HepG2 (cell line): ENCODE data around the gene PSD. TPM values are rescaled to one million over a fixed set of nuclear protein-coding genes. Genes with fewer than 3 reads are reported as not detected.
A peak's percentile ranks its signal among the peaks of the same experiment; 100 is the strongest.

Experiments used
- DNMT1 ChIP-seq: sonication (generic); formaldehyde crosslinking; IDR thresholded peaks from 2 replicates; pipeline ENCODE4 v1.5.1; 2020; ENCODE audit warnings: mild to moderate bottlenecking, missing genetic modification reagents
- ETV5 ChIP-seq: IDR thresholded peaks from 2 replicates; pipeline ENCODE4 v1.6.1; 2018; ENCODE audit warnings: missing biosample characterization, missing genetic modification reagents, inconsistent platforms, borderline replicate concordance
- FLYWCH1 ChIP-seq: sonication (generic); formaldehyde crosslinking; IDR thresholded peaks from 2 replicates; pipeline ENCODE4 v1.8.1; 2023; ENCODE audit warnings: mild to moderate bottlenecking, missing genetic modification reagents
- GFI1 ChIP-seq: sonication (generic); formaldehyde crosslinking; IDR thresholded peaks from 2 replicates; pipeline ENCODE4 v1.5.0; 2020; ENCODE audit warnings: missing genetic modification reagents, mild to moderate bottlenecking, borderline replicate concordance
- IRX3 ChIP-seq: sonication (generic); formaldehyde crosslinking; IDR thresholded peaks from 2 replicates; pipeline ENCODE4 v1.8.1; 2023; ENCODE audit warnings: mild to moderate bottlenecking, low read depth, missing genetic modification reagents, borderline replicate concordance
- KAT2B ChIP-seq: fragments of 150-350 bp; IDR thresholded peaks from 2 replicates; pipeline ENCODE4 v1.6.1; 2014; ENCODE audit warnings: low read depth, low read length, borderline replicate concordance
- LCORL ChIP-seq, 2 experiments: fragments of 450-650 bp in 1 of 2; sonication (generic) in 1 of 2; formaldehyde crosslinking in 1 of 2; IDR thresholded peaks; 2 replicates each; pipeline versions ENCODE4 v1.5.0 to v1.6.1; 2017 to 2020; ENCODE audit warnings: antibody characterized with exemption in 1 of 2, missing genetic modification reagents in 1 of 2
- MAF1 ChIP-seq: sonication (generic); formaldehyde crosslinking; IDR thresholded peaks from 2 replicates; pipeline ENCODE4 v1.5.0; 2020; ENCODE audit warnings: missing genetic modification reagents, borderline replicate concordance
- MIER3 ChIP-seq: IDR thresholded peaks from 2 replicates; pipeline ENCODE4 v1.6.1; 2016; ENCODE audit warnings: missing compliant biosample characterization, borderline replicate concordance
- PAF1 ChIP-seq: IDR thresholded peaks from 2 replicates; pipeline ENCODE4 v1.6.1; 2016; ENCODE audit warnings: missing genetic modification reagents, missing compliant biosample characterization
- UBTF ChIP-seq: sonication (generic); formaldehyde crosslinking; IDR thresholded peaks from 2 replicates; pipeline ENCODE4 v1.4.0; 2020; ENCODE audit warnings: mild to moderate bottlenecking, missing genetic modification reagents
- ZNF20 ChIP-seq: sonication (generic); formaldehyde crosslinking; IDR thresholded peaks from 2 replicates; pipeline ENCODE4 v1.4.0; 2020; ENCODE audit warnings: mild to moderate bottlenecking, moderate library complexity, missing genetic modification reagents
- ZNF564 ChIP-seq: sonication (generic); formaldehyde crosslinking; IDR thresholded peaks from 2 replicates; pipeline ENCODE4 v1.8.1; 2023; ENCODE audit warnings: mild to moderate bottlenecking, missing genetic modification reagents
- ZNF75D ChIP-seq: sonication (generic); formaldehyde crosslinking; IDR thresholded peaks from 2 replicates; pipeline ENCODE4 v1.8.1; 2023; ENCODE audit warnings: missing genetic modification reagents, mild to moderate bottlenecking, borderline replicate concordance
- polyA plus RNA-seq, 8 experiments: library from polyadenylated mRNA; depleted of rRNA in 3 of 8; stranded (reverse) in 7 of 8; unstranded in 1 of 8; fragments of >200 nt; fragmentation: Illumina TruSeq in 4 of 8; extraction: Trizol in 4 of 8; gene quantifications; 2 replicates each; pipeline versions ENCODE4 v1.2.1 to v1.2.3, GENCODE V29; 2011 to 2016; ENCODE audit warnings: low read depth in 4 of 8, missing spikeins in 1 of 8, mixed read lengths in 1 of 8; ENCODE audit not compliant: insufficient read depth in 1 of 8
- total RNA-seq, 5 experiments: library from RNA; depleted of rRNA; stranded (reverse); fragments of >200 nt; fragmentation: Illumina TruSeq; extraction: Trizol; gene quantifications; 2 replicates each; pipeline ENCODE4 v1.2.3, GENCODE V29; 2016; ENCODE audit warnings: low read depth in 1 of 5
- TF ChIP-seq, protein P1 (sequence below): sonication (generic); formaldehyde crosslinking; IDR thresholded peaks from 2 replicates; pipeline ENCODE4 v1.8.1; 2022; ENCODE audit warnings: low read depth, mild to moderate bottlenecking, missing genetic modification reagents
- TF ChIP-seq, protein P2 (sequence below): sonication (generic); formaldehyde crosslinking; IDR thresholded peaks from 2 replicates; pipeline ENCODE4 v1.4.0; 2020; ENCODE audit warnings: missing genetic modification reagents, borderline replicate concordance
- TF ChIP-seq, protein P3 (sequence below): sonication (generic); formaldehyde crosslinking; IDR thresholded peaks from 2 replicates; pipeline ENCODE4 v1.4.0; 2020; ENCODE audit warnings: low read depth, mild to moderate bottlenecking, missing genetic modification reagents

PSD gene
- total and polyA plus RNA-seq, 2 of the 13 experiments (the other 11 are each of a cell fraction or from before 2014, with no cell fraction given) = 0.35 to 0.58 TPM

DNA sequence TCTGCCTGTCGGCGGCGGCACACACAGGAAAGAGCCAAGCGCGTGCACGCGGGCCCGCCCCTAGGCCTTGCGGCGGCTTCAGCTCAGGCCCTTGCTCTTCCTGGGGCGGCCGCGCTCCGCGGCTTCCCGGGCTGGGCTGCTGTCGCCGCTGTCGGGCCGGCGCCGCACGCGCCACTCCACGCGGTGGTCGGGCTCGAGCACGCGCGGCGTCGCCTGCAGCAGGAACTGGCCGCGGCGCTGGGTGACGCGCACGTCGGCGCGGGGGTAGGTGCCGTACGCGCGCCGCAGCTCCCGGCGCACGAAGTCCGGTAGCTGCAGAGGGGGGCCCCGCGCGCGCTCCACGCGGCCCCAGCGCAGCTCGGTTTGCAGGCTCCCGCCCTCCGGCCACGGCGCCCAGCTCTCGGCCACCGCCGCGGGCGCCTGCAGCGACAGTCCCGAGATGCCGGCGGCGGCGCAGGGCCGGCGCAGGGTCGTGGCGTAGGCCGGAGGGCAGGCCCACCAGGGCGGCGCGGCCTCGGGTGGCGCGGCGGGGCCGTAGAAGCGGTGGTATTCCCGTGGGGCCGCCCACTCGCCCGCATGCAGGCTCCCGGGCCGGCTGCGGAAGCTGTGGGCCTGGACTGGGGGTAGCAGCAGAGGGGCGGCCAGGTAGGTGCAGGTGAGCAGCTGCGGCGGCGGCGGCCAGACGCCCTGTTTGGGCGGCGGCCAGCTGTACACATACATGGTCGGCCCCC is 32.0 kb upstream of the PSD start (continued):
- TF ChIP-seq LCORL (IDR thresholded peaks at IDR 0.05) (no peak), LCORL (CRISPR knock-in tag; IDR thresholded peaks at IDR 0.05) (no peak), MIER3 (CRISPR knock-in tag) (no peak), PAF1 (no peak), ZNF75D (CRISPR knock-in tag) (no peak), ETV5 (CRISPR knock-in tag) (no peak), GFI1 (CRISPR knock-in tag) (no peak; the same call in 1 of the 2 replicates), ZNF20 (CRISPR knock-in tag) (no peak), KAT2B (no peak), DNMT1 (CRISPR knock-in tag) (no peak; the same call in 1 of the 2 replicates), MAF1 (CRISPR knock-in tag) (no peak), UBTF (CRISPR knock-in tag) (peak; percentile 88), ZNF564 (CRISPR knock-in tag) (peak; percentile 10; the same call in 1 of the 2 replicates), IRX3 (CRISPR knock-in tag) (peak; percentile 90), FLYWCH1 (0 out of 2 replicates have a peak, but pooled peaks have one; percentile 64)
- TF ChIP-seq, protein P1, sequence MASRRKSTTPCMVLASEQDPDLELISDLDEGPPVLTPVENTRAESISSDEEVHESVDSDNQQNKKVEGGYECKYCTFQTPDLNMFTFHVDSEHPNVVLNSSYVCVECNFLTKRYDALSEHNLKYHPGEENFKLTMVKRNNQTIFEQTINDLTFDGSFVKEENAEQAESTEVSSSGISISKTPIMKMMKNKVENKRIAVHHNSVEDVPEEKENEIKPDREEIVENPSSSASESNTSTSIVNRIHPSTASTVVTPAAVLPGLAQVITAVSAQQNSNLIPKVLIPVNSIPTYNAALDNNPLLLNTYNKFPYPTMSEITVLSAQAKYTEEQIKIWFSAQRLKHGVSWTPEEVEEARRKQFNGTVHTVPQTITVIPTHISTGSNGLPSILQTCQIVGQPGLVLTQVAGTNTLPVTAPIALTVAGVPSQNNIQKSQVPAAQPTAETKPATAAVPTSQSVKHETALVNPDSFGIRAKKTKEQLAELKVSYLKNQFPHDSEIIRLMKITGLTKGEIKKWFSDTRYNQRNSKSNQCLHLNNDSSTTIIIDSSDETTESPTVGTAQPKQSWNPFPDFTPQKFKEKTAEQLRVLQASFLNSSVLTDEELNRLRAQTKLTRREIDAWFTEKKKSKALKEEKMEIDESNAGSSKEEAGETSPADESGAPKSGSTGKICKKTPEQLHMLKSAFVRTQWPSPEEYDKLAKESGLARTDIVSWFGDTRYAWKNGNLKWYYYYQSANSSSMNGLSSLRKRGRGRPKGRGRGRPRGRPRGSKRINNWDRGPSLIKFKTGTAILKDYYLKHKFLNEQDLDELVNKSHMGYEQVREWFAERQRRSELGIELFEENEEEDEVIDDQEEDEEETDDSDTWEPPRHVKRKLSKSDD (CRISPR knock-in tag) = peak; percentile 48; the same call in 1 of the 2 replicates
- TF ChIP-seq, protein P2, sequence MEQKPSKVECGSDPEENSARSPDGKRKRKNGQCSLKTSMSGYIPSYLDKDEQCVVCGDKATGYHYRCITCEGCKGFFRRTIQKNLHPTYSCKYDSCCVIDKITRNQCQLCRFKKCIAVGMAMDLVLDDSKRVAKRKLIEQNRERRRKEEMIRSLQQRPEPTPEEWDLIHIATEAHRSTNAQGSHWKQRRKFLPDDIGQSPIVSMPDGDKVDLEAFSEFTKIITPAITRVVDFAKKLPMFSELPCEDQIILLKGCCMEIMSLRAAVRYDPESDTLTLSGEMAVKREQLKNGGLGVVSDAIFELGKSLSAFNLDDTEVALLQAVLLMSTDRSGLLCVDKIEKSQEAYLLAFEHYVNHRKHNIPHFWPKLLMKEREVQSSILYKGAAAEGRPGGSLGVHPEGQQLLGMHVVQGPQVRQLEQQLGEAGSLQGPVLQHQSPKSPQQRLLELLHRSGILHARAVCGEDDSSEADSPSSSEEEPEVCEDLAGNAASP (CRISPR knock-in tag) = no peak
- TF ChIP-seq, protein P3, sequence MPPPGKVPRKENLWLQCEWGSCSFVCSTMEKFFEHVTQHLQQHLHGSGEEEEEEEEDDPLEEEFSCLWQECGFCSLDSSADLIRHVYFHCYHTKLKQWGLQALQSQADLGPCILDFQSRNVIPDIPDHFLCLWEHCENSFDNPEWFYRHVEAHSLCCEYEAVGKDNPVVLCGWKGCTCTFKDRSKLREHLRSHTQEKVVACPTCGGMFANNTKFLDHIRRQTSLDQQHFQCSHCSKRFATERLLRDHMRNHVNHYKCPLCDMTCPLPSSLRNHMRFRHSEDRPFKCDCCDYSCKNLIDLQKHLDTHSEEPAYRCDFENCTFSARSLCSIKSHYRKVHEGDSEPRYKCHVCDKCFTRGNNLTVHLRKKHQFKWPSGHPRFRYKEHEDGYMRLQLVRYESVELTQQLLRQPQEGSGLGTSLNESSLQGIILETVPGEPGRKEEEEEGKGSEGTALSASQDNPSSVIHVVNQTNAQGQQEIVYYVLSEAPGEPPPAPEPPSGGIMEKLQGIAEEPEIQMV = peak; percentile 77; the same call in 1 of the 2 replicates
